GM23338 (cell line): Measurements from ENCODE around the gene MYO6.

ENCODE experiments used
- EZH2 ChIP-seq: fragments of 200-600 bp; sonication (generic); IDR thresholded peaks from one replicate; pipeline ENCODE4 v1.8.0; 2017; ENCODE audit warnings: antibody characterized with exemption, mild to moderate bottlenecking, low read depth; ENCODE audit not compliant: unreplicated experiment
- JUNB ChIP-seq: IDR thresholded peaks from one replicate; pipeline ENCODE4 v1.6.1; 2016; ENCODE audit warnings: antibody characterized with exemption; ENCODE audit not compliant: unreplicated experiment
- POLR2AphosphoS5 ChIP-seq: IDR thresholded peaks from 2 replicates; pipeline ENCODE4 v1.6.1; 2016; ENCODE audit warnings: antibody characterized with exemption, low read depth
- TF ChIP-seq, protein P1 (sequence below), 2 experiments: fragments of 200-600 bp in 1 of 2; sonication (generic) in 1 of 2; conservative IDR thresholded peaks; 2 replicates each; pipeline versions ENCODE4 v1.5.1 to v1.6.1; 2016 to 2017; ENCODE audit warnings: antibody characterized with exemption in 2 of 2, low read depth in 2 of 2, mild to moderate bottlenecking in 2 of 2, moderate library complexity in 1 of 2

DNA sequence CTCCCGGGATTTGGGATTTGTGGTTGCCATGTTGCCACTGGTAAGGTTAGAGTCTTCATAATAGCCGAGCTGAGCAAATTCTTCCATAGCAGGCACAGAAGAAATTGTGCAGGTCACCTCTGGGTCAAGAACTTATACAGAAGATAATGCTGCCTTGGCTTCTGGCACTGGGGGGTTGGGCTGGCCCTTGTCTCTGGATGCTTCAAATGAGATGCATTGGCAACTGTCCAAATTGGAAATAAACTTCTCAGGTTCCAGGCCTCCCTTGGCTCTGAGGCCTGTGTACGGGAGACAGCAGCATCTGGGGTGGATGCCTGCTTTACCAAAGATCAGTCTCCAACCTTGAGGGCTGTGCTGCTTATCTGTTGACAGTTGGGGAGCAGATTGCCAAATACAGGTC lies 26.2 kb downstream of the MYO6 start:
- TF ChIP-seq, protein P1, sequence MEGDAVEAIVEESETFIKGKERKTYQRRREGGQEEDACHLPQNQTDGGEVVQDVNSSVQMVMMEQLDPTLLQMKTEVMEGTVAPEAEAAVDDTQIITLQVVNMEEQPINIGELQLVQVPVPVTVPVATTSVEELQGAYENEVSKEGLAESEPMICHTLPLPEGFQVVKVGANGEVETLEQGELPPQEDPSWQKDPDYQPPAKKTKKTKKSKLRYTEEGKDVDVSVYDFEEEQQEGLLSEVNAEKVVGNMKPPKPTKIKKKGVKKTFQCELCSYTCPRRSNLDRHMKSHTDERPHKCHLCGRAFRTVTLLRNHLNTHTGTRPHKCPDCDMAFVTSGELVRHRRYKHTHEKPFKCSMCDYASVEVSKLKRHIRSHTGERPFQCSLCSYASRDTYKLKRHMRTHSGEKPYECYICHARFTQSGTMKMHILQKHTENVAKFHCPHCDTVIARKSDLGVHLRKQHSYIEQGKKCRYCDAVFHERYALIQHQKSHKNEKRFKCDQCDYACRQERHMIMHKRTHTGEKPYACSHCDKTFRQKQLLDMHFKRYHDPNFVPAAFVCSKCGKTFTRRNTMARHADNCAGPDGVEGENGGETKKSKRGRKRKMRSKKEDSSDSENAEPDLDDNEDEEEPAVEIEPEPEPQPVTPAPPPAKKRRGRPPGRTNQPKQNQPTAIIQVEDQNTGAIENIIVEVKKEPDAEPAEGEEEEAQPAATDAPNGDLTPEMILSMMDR (conservative IDR thresholded peaks at IDR 0.05; ENCODE audit: low read depth in 2 of 2) = no peak
- TF ChIP-seq POLR2AphosphoS5 (no peak), EZH2 (no peak), JUNB (no peak)
